ENCODE results near the gene MICAL3. TPM values are rescaled to one million over a fixed set of nuclear protein-coding genes. Genes with fewer than 3 reads are reported as not detected.

The MICAL3 gene
- total RNA-seq, 1 donor from 2014 or later: 31.2 TPM

DNA sequence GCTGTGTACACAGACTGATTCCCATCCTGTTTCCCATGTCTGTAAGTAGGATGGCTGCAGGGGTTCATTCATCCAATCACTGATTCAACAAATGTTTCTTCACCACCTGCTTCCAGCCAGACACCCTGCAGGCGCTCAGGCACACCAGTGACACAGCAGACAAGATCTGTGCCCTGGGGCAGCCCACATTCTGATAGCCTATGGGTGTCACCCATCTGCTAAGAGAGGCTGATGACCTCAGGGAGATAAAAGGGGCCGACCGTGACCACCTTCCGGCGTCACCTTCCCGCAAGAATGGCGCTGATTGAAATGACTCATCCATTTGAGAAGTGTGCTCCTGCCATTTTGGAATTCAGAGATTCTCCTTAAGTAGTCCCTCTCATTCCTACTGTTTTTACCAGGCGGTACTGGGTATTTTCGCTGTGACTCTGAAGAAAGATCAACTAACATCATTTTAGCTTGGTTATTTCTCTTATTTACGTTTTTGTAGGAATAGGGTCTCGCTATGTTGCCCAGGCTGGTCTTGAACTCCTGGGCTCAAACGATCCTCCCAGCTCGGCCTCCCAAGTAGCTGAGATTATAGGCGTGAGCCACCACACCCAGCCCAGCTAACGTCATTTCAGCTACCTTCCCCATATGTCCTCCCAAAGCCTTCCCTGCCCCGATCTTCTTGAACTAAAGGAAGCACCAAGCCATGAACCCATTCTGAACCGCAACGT is 176.8 kb downstream of the MICAL3 start:
- intact Hi-C loops (cut with DNase I): no loop called here

DNA sequence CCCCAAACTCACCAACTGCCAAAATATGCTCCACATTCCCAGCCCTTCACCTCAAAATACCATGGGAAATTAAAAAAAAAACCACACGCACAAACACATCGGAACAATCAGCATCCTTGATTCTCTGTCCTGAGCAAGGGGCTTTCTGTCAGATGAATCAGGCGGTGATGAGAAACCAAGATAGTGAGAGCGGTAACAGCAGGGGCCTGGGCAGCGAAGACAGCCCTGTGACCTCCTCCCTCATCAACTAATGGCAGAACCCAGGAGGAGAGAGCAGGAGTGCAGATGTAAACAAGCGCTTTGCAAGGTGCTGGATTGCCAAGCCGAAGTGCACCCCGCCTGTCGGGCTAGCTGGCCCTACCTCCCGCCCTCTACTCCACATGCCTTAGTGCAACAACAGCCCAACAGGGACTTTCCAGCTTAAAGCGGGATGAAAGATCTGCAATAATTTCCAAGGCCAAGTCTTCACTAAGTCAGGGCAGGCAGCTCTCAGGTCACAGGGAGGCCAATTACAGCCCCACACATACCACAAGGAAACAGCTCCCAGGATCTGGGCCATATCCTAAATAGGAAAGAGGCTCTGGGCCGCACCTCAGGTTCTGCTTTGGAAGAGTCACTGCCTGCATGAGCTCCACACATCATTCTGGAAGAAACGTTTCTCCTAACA is 177.9 kb downstream of the MICAL3 start:
- no peak for DNase-seq
- Histone ChIP-seq H3K27ac (no peak overlapping the region), H3K36me3 (no peaks in the 10 kb centered on the region), H3K9me3 (no peaks in the 10 kb centered on the region), H3K27me3 (no peaks in the 10 kb centered on the region), H3K4me3 (no peak overlapping the region), H3K4me1 (peaks cover 12% of the 10 kb centered on the region)
- intact Hi-C loops (cut with DNase I): no loop called here
- peak; percentile 58 for ATAC-seq
- TF ChIP-seq, protein P1, sequence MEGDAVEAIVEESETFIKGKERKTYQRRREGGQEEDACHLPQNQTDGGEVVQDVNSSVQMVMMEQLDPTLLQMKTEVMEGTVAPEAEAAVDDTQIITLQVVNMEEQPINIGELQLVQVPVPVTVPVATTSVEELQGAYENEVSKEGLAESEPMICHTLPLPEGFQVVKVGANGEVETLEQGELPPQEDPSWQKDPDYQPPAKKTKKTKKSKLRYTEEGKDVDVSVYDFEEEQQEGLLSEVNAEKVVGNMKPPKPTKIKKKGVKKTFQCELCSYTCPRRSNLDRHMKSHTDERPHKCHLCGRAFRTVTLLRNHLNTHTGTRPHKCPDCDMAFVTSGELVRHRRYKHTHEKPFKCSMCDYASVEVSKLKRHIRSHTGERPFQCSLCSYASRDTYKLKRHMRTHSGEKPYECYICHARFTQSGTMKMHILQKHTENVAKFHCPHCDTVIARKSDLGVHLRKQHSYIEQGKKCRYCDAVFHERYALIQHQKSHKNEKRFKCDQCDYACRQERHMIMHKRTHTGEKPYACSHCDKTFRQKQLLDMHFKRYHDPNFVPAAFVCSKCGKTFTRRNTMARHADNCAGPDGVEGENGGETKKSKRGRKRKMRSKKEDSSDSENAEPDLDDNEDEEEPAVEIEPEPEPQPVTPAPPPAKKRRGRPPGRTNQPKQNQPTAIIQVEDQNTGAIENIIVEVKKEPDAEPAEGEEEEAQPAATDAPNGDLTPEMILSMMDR (IDR thresholded peaks at IDR 0.05): no peak

More for the DNA sequence above, 176.8 kb downstream of the MICAL3 start:
- Histone ChIP-seq H3K9me3 (no peaks in the 10 kb centered on the region), H3K36me3 (no peaks in the 10 kb centered on the region), H3K27me3 (no peaks in the 10 kb centered on the region), H3K4me1 (peaks cover 12% of the 10 kb centered on the region), H3K27ac (no peak overlapping the region), H3K4me3 (no peak overlapping the region)
- ATAC-seq (no peak), DNase-seq (no peak)
- TF ChIP-seq, protein P1 (IDR thresholded peaks at IDR 0.05): no peak

DNA sequence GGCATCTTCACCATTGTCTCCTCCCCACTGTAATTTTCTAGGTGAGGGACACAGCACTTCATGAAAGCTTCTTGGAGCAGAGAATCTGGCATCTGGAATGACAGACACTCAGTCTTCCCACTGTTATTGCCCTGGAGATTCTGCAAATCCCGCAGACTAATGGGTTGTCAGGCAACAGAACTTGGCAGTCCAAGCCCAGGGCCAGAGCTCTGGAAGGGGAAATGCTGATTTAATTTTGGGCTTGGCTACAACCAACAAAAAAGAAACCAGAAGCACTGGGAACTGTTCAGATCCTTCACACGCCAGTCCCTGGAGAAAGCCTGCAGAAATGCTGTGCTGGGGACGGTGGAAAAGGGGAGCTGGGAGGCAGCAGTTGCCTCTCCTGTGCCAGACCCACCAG is 178.6 kb downstream of the MICAL3 start:
- ATAC-seq (no peak), DNase-seq (no peak)

DNA sequence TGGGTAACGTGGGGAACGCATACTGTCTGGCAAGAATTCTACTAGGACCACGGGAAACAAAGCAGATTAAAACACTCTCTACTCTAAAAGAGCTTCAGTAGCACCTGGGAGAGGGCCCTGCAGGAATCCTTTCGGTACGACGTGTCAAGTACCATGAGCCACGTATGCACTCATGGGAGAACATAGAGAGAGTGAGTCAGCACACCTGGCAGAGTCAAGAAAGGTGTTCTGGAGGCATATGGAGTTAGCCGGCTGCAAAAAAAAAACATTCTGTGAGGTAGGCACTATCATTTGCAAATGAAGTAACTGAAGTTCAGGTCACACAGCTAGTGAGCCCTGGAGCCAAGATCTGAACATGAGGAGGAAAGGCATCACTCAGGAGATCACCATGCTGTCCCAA is 179.0 kb downstream of the MICAL3 start:
- Histone ChIP-seq H3K36me3 (no peaks in the 10 kb centered on the region), H3K4me3 (no peak overlapping the region), H3K9me3 (no peaks in the 10 kb centered on the region), H3K4me1 (peaks cover 12% of the 10 kb centered on the region), H3K27me3 (no peaks in the 10 kb centered on the region), H3K27ac (no peak overlapping the region)
- intact Hi-C loops (cut with DNase I): no loop called here
- DNase-seq: no peak
- ATAC-seq: peak; percentile 58
- TF ChIP-seq, protein P1 (IDR thresholded peaks at IDR 0.05): no peak

More for the DNA sequence above, 178.6 kb downstream of the MICAL3 start:
- intact Hi-C loops (cut with DNase I): no loop called here
- peaks cover 12% of the 10 kb centered on the region for H3K4me1 ChIP-seq
- TF ChIP-seq, protein P1 (IDR thresholded peaks at IDR 0.05): no peak
- H3K27me3 ChIP-seq: no peaks in the 10 kb centered on the region
- no peak overlapping the region for H3K4me3 ChIP-seq
- no peaks in the 10 kb centered on the region for H3K36me3 ChIP-seq
- H3K9me3 ChIP-seq: no peaks in the 10 kb centered on the region
- no peak overlapping the region for H3K27ac ChIP-seq

DNA sequence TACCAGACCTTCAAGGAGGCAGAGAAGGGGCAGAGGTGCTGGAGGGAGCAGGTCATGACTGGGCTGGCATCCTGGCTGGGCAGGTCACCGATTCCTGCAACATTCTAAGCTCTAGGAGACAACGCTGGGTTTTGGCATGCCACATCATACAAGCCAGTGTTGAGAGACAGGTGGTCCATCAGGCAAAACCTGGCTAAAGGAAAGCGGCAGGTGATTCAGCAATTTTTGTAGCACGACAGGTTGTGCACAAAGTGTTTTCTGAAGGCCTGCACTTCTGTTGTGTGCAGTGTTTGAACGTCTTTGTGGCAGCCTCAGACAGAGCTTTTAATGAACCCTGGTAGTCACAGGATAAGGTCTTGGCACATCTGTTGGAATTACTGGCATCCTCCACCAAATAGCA is 180.2 kb downstream of the MICAL3 start:
- ATAC-seq (no peak), DNase-seq (no peak)
- Histone ChIP-seq H3K27me3 (no peaks in the 10 kb centered on the region), H3K4me1 (peaks cover 12% of the 10 kb centered on the region), H3K9me3 (no peaks in the 10 kb centered on the region), H3K4me3 (no peak overlapping the region), H3K27ac (no peak overlapping the region), H3K36me3 (no peaks in the 10 kb centered on the region)
- intact Hi-C loops (cut with DNase I): no loop called here
- TF ChIP-seq, protein P1 (IDR thresholded peaks at IDR 0.05): no peak

Measured in upper lobe of right lung (tissue), 1 donor.